ENCODE measurements around the gene CDCA7L.

GRCh38 chr7:21868576-21868850 lies 77.2 kb downstream of the CDCA7L start:
- no peak for TF ChIP-seq POLR2A (IDR thresholded peaks at IDR 0.05)
- TF ChIP-seq, protein P1, sequence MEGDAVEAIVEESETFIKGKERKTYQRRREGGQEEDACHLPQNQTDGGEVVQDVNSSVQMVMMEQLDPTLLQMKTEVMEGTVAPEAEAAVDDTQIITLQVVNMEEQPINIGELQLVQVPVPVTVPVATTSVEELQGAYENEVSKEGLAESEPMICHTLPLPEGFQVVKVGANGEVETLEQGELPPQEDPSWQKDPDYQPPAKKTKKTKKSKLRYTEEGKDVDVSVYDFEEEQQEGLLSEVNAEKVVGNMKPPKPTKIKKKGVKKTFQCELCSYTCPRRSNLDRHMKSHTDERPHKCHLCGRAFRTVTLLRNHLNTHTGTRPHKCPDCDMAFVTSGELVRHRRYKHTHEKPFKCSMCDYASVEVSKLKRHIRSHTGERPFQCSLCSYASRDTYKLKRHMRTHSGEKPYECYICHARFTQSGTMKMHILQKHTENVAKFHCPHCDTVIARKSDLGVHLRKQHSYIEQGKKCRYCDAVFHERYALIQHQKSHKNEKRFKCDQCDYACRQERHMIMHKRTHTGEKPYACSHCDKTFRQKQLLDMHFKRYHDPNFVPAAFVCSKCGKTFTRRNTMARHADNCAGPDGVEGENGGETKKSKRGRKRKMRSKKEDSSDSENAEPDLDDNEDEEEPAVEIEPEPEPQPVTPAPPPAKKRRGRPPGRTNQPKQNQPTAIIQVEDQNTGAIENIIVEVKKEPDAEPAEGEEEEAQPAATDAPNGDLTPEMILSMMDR (IDR thresholded peaks at IDR 0.05 in 4 of 5, conservative IDR thresholded peaks at IDR 0.05 in 1 of 5): no peak

Data from gastrocnemius medialis (tissue), 4 donors.